ENCODE data around the gene SNTB2.
A peak's percentile ranks its signal among the peaks of the same experiment; 100 is the strongest.

The SNTB2 gene

DNA sequence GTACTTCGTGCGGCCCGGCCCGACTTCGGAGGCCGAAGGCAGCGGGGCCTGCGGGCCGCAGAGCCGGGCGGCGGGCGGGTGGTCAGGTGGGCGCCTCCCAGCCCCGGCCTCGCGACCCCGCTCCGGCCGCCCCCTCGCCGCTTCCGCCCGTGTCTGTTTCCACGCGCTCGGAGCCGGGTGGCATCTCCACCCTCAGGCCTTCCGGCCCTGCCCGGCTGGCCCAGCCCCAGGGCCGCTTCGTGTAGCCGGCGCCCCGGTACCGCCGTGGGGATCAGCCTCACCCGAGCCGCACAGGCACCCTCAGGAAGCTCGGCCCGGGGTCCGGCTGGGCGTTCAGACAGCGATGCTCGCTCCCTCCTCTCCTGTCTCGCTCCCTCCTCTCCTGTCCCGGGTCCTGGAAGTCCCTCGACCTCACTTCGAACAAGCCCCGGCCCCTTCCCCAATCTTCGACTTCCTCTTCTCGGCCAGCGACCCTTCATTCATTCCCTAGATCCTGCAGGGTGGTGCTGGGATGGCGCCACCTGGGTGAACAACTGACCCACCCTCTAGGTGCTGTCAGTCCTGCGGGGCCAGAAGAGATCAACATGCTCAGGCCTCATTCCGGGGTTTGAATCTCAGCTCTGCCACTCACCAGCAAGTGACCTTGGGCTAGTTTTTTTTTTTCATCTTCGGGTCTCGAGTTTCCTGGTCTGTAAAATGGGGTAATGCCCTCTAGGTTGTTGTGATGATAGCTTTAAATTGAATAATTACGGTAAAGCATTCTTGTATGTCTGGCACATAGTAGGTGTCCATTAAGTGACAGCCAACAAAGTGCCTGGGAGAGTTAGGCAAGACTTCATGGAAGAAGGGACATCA, 124.8 kb downstream of the SNTB2 start:
- Histone ChIP-seq H3K9ac (ENCODE audit: low read length) (peak overlapping the region; percentile 62), H3K27ac (ENCODE audit: low read depth, low read length) (peak overlapping the region; percentile 86), H3K36me3 (ENCODE audit: insufficient read depth, low read length) (peaks cover 27% of the 10 kb centered on the region), H3K9me3 (ENCODE audit: low read length) (no peaks in the 10 kb centered on the region), H3K4me1 (ENCODE audit: insufficient read depth, low read length) (peaks cover 6% of the 10 kb centered on the region), H3K4me3 (ENCODE audit: low read depth in 1 of 2, low read length in 2 of 2) (peak overlapping the region; percentile 52 to 98), H3K27me3 (ENCODE audit: control insufficient read depth in 1 of 2, insufficient read depth in 2 of 2, low read length in 2 of 2) (no peaks in the 10 kb centered on the region)

GRCh38 chr16:69313469-69313868, 126.5 kb downstream of the SNTB2 start:
- peaks cover 38% of the 10 kb centered on the region for H3K36me3 ChIP-seq (ENCODE audit: insufficient read depth, low read length)
- no peak overlapping the region for H3K27ac ChIP-seq (ENCODE audit: low read depth, low read length)
- peaks cover 6% of the 10 kb centered on the region for H3K4me1 ChIP-seq (ENCODE audit: insufficient read depth, low read length)
- no peak overlapping the region for H3K9ac ChIP-seq (ENCODE audit: low read length)
- H3K4me3 ChIP-seq (ENCODE audit: low read depth in 1 of 2, low read length in 2 of 2): no peak overlapping the region
- H3K27me3 ChIP-seq (ENCODE audit: control insufficient read depth in 1 of 2, insufficient read depth in 2 of 2, low read length in 2 of 2): no peaks in the 10 kb centered on the region
- H3K9me3 ChIP-seq (ENCODE audit: low read length): no peaks in the 10 kb centered on the region

GRCh38 chr16:69314534-69314933, 127.6 kb downstream of the SNTB2 start:
- Histone ChIP-seq H3K4me3 (ENCODE audit: low read depth in 1 of 2, low read length in 2 of 2) (no peak overlapping the region), H3K27ac (ENCODE audit: low read depth, low read length) (no peak overlapping the region), H3K36me3 (ENCODE audit: insufficient read depth, low read length) (peaks cover 49% of the 10 kb centered on the region), H3K9ac (ENCODE audit: low read length) (no peak overlapping the region), H3K9me3 (ENCODE audit: low read length) (no peaks in the 10 kb centered on the region), H3K4me1 (ENCODE audit: insufficient read depth, low read length) (peaks cover 6% of the 10 kb centered on the region), H3K27me3 (ENCODE audit: control insufficient read depth in 1 of 2, insufficient read depth in 2 of 2, low read length in 2 of 2) (no peaks in the 10 kb centered on the region)

- H3K27me3 ChIP-seq (ENCODE audit: control insufficient read depth in 1 of 2, insufficient read depth in 2 of 2, low read length in 2 of 2): no peaks in the 10 kb centered on the region
- H3K9me3 ChIP-seq (ENCODE audit: low read length): no peaks in the 10 kb centered on the region
- H3K27ac ChIP-seq (ENCODE audit: low read depth, low read length): no peak overlapping the region
- H3K4me1 ChIP-seq (ENCODE audit: insufficient read depth, low read length): peaks cover 6% of the 10 kb centered on the region
- no peak overlapping the region for H3K9ac ChIP-seq (ENCODE audit: low read length)
- peaks cover 61% of the 10 kb centered on the region for H3K36me3 ChIP-seq (ENCODE audit: insufficient read depth, low read length)
- H3K4me3 ChIP-seq (ENCODE audit: low read depth in 1 of 2, low read length in 2 of 2): no peak overlapping the region
These were observed 128.7 kb downstream of the SNTB2 start for GRCh38 chr16:69315486-69316311.

GRCh38 chr16:69316595-69317034, 129.7 kb downstream of the SNTB2 start:
- no peaks in the 10 kb centered on the region for H3K27me3 ChIP-seq (ENCODE audit: control insufficient read depth in 1 of 2, insufficient read depth in 2 of 2, low read length in 2 of 2)
- peaks cover 6% of the 10 kb centered on the region for H3K4me1 ChIP-seq (ENCODE audit: insufficient read depth, low read length)
- H3K9me3 ChIP-seq (ENCODE audit: low read length): no peaks in the 10 kb centered on the region
- no peak overlapping the region for H3K9ac ChIP-seq (ENCODE audit: low read length)
- H3K4me3 ChIP-seq (ENCODE audit: low read depth in 1 of 2, low read length in 2 of 2): no peak overlapping the region
- H3K36me3 ChIP-seq (ENCODE audit: insufficient read depth, low read length): peaks cover 70% of the 10 kb centered on the region
- H3K27ac ChIP-seq (ENCODE audit: low read depth, low read length): no peak overlapping the region

- H3K9ac ChIP-seq (ENCODE audit: low read length): no peak overlapping the region
- no peak overlapping the region for H3K27ac ChIP-seq (ENCODE audit: low read depth, low read length)
- no peak overlapping the region for H3K4me3 ChIP-seq (ENCODE audit: low read depth in 1 of 2, low read length in 2 of 2)
- H3K36me3 ChIP-seq (ENCODE audit: insufficient read depth, low read length): peaks cover 87% of the 10 kb centered on the region
- no peaks in the 10 kb centered on the region for H3K27me3 ChIP-seq (ENCODE audit: control insufficient read depth in 1 of 2, insufficient read depth in 2 of 2, low read length in 2 of 2)
- no peaks in the 10 kb centered on the region for H3K4me1 ChIP-seq (ENCODE audit: insufficient read depth, low read length)
- H3K9me3 ChIP-seq (ENCODE audit: low read length): no peaks in the 10 kb centered on the region
These were observed 131.4 kb downstream of the SNTB2 start for GRCh38 chr16:69318177-69318910.

GRCh38 chr16:69318911-69319289, 131.9 kb downstream of the SNTB2 start:
- Histone ChIP-seq H3K9ac (ENCODE audit: low read length) (no peak overlapping the region), H3K4me1 (ENCODE audit: insufficient read depth, low read length) (no peaks in the 10 kb centered on the region), H3K9me3 (ENCODE audit: low read length) (no peaks in the 10 kb centered on the region), H3K36me3 (ENCODE audit: insufficient read depth, low read length) (peaks cover 92% of the 10 kb centered on the region), H3K27me3 (ENCODE audit: control insufficient read depth in 1 of 2, insufficient read depth in 2 of 2, low read length in 2 of 2) (no peaks in the 10 kb centered on the region), H3K4me3 (ENCODE audit: low read depth in 1 of 2, low read length in 2 of 2) (no peak overlapping the region), H3K27ac (ENCODE audit: low read depth, low read length) (no peak overlapping the region)

DNA sequence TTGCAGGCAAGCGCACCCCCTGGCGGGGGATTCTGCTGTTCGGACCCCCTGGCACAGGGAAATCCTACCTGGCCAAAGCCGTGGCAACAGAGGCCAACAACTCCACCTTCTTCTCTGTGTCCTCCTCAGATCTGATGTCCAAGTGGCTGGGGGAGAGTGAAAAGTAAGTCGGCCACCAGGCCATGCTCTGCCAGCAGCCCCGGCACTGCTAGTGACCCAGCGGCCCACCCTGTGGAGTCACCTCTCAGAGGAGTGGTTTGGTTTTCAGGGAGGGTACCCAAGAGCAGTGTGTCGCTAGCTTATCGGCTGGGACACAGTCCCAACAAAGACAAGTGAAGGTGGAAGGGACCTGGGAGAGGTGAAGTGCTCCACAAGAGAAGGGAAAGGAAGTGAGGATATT, 132.4 kb downstream of the SNTB2 start:
- no peaks in the 10 kb centered on the region for H3K9me3 ChIP-seq (ENCODE audit: low read length)
- no peak overlapping the region for H3K4me3 ChIP-seq (ENCODE audit: low read depth in 1 of 2, low read length in 2 of 2)
- no peak overlapping the region for H3K9ac ChIP-seq (ENCODE audit: low read length)
- peaks cover 92% of the 10 kb centered on the region for H3K36me3 ChIP-seq (ENCODE audit: insufficient read depth, low read length)
- no peak overlapping the region for H3K27ac ChIP-seq (ENCODE audit: low read depth, low read length)
- no peaks in the 10 kb centered on the region for H3K4me1 ChIP-seq (ENCODE audit: insufficient read depth, low read length)
- no peaks in the 10 kb centered on the region for H3K27me3 ChIP-seq (ENCODE audit: control insufficient read depth in 1 of 2, insufficient read depth in 2 of 2, low read length in 2 of 2)

- no peak overlapping the region for H3K9ac ChIP-seq (ENCODE audit: low read length)
These were observed 133.1 kb downstream of the SNTB2 start for GRCh38 chr16:69319826-69320739.

DNA sequence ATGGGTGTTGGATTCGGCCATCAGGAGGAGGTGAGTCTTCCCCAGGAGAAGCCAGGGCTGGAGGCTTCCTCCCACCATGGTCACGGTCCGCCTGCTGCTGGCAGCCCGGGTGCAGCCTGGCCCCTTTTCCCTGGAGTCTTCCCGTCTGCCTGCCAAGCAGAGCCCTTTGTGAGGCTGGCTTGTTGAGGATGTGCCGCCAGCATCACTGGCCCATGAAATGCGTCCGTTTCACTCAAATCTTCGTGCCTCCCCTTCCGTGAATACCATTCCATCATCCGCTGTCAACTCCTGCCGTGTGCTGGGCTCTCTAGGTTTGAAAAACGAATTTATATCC, 133.7 kb downstream of the SNTB2 start:
- Histone ChIP-seq H3K4me1 (ENCODE audit: insufficient read depth, low read length) (no peaks in the 10 kb centered on the region), H3K27me3 (ENCODE audit: control insufficient read depth in 1 of 2, insufficient read depth in 2 of 2, low read length in 2 of 2) (no peaks in the 10 kb centered on the region), H3K4me3 (ENCODE audit: low read depth in 1 of 2, low read length in 2 of 2) (no peak overlapping the region), H3K27ac (ENCODE audit: low read depth, low read length) (no peak overlapping the region), H3K9me3 (ENCODE audit: low read length) (no peaks in the 10 kb centered on the region), H3K9ac (ENCODE audit: low read length) (no peak overlapping the region), H3K36me3 (ENCODE audit: insufficient read depth, low read length) (peaks cover 88% of the 10 kb centered on the region)

More at GRCh38 chr16:69319826-69320739, 133.1 kb downstream of the SNTB2 start:
- Histone ChIP-seq H3K36me3 (ENCODE audit: insufficient read depth, low read length) (peaks cover 93% of the 10 kb centered on the region), H3K27ac (ENCODE audit: low read depth, low read length) (no peak overlapping the region), H3K4me1 (ENCODE audit: insufficient read depth, low read length) (no peaks in the 10 kb centered on the region), H3K9me3 (ENCODE audit: low read length) (no peaks in the 10 kb centered on the region), H3K4me3 (ENCODE audit: low read depth in 1 of 2, low read length in 2 of 2) (no peak overlapping the region), H3K27me3 (ENCODE audit: control insufficient read depth in 1 of 2, insufficient read depth in 2 of 2, low read length in 2 of 2) (no peaks in the 10 kb centered on the region)
